Colon (tissue), 2 donors: ENCODE measurements around the gene KIR2DL4.
"Not testable (repeated sequence)": the region's sequence is repeated elsewhere in the genome, so short reads cannot be mapped to it uniquely, and the experiment has no call there.

ENCODE experiments used
- FAIRE-seq: peaks from 2 replicates; lab custom pipeline; 2012; peaks lifted over from hg19 to GRCh38; lab: Jason Lieb, UNC
- donor health status: control.
- donor health status: control.

KIR2DL4 gene

DNA sequence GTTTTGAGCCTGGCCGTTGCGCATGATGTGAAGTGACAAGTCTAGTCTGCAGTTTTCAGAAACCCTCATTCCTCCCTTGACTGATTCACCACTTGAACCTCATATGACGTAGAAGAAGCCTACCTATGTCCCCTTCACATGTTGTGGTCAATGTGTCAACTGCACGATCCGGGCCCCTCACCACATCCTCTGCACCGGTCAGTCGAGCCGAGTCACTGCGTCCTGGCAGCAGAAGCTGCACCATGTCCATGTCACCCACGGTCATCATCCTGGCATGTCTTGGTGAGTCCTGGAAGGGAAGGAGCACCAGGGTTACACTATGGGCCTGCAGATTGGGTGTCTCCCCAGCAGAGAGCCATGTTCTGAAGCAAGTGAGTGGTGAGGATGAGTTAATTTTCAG lies at the start of gene KIR2DL4:
Gene KIR2DL4, plus strand, starts transcription at position 201 of the 400 bp plus-strand sequence. Its CDS starts 42 bp downstream, at position 243.
- FAIRE-seq: no peak

DNA sequence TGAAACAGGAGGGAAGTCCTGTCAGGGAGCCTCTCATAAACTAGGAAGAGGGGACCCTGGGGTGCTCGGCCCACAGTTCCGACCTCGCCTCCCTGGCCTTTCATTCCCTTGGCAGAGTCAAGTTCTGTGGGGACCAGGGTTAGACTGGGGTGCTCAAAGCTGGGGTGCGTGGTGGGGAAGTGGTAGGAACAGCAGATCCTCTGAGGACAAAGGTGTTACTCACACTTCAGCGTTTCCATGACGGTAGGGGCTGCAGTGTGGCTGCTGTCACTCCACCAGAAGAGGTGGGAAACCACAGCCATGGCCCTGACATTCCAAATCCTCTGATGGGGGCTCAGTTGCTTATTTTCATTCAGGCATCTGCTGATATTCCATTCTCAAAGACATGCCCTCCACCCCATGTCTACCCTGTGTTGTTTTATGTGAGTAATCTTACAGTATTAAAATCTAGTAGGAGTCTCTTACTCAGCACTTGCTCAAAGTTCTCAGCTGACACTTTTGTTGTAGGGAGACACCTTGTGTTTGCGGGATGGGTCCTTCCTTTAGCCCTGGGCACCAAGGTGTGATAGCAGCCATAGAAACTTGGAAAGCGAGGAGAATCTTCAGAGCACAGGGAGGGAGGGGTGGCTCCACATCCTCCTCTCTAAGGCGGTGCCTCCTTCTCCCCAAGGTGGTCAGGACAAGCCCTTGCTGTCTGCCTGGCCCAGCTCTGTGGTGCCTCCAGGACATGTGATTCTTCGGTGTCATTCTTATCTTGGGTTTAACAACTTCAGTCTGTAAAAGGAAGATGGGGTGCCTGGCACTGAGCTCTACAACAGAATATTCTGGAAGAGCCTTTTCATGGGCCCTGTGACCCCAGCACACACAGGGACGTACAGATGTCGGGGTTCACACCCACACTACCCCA lies 47.0 kb upstream of the KIR2DL4 start:
- not testable (repeated sequence) for FAIRE-seq

DNA sequence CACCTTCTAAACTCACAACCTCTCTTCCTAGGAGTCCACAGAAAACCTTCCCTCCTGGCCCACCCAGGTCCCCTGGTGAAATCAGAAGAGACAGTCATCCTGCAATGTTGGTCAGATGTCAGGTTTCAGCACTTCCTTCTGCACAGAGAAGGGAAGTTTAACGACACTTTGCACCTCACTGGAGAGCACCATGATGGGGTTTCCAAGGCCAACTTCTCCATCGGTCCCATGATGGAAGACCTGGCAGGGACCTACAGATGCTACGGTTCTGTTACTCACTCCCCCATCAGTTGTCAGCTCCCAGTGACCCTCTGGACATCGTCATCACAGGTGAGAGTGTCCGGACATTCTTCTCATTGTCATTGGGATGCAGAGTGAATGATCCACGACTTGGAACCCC lies 44.8 kb upstream of the KIR2DL4 start:
- not testable (repeated sequence) for FAIRE-seq

DNA sequence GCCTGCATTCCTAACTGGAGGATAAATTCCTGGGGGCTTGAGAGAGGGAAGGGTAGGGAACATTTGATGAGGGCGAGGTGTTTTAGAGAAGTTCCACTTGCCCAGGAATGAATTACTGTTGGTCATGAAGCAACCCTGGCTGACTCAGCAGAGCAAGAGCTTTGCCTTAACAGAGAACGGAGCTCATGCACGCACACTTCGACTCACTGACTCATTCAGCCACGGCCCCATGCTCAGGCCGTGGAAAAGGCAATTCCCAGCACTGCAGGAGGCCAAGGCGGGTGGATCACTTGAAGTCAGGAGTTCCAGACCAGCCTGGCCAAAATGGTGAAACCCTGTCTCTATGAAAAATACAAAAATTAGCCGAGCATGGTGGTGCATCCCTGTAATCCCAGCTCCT lies 39.2 kb upstream of the KIR2DL4 start:
- FAIRE-seq: not testable (repeated sequence)

DNA sequence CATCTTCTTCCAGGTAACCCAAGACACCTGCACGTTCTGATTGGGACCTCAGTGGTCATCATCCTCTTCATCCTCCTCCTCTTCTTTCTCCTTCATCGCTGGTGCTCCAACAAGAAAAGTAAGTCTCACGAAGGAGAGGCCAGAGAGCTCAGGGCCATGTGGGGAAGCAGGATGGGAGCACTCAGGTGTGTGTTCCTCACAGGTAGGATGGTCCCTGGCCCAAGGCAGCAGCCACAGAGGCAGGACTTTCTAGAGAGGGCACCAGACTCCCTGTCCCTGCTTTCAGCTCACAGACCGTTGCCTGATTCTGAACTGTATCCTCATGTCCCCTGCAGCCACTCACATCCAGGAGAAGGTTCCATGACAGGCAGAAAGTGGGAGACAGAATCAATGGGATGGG lies 36.9 kb upstream of the KIR2DL4 start:
- not testable (repeated sequence) for FAIRE-seq

DNA sequence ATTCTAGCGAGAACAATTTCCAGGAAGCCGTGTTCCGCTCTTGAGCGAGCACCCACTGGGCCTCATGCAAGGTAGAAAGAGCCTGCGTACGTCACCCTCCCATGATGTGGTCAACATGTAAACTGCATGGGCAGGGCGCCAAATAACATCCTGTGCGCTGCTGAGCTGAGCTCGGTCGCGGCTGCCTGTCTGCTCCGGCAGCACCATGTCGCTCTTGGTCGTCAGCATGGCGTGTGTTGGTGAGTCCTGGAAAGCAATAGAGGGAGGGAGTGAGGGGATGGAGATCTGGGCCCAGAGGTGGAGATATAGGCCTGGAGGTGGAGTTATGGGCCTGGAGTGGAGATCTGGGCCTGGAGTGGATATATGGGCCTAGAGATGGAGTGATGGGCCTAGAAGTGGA lies 33.8 kb upstream of the KIR2DL4 start, which contains the start of gene KIR2DL1:
Gene KIR2DL1, plus strand, starts transcription at position 148 of the 400 bp plus-strand sequence. Its CDS starts 58 bp downstream, at position 206.
- not testable (repeated sequence) for FAIRE-seq

DNA sequence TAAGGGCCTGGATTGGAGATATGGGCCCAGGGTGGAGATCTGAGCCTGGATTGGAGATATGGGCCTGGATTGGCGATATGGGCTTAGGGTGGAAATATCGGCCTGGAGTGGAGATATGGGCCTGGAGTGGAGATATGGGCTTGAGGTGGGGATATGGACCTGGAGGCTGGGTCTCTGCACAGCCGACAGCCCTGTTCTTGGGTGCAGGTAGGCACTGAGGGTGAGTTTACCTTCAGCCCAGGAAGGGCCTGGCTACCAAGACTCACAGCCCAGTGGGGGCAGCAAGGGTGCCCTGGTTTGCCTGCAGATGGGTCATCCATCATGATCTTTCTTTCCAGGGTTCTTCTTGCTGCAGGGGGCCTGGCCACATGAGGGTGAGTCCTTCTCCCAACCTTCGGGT lies 32.9 kb upstream of the KIR2DL4 start:
- FAIRE-seq: not testable (repeated sequence)

DNA sequence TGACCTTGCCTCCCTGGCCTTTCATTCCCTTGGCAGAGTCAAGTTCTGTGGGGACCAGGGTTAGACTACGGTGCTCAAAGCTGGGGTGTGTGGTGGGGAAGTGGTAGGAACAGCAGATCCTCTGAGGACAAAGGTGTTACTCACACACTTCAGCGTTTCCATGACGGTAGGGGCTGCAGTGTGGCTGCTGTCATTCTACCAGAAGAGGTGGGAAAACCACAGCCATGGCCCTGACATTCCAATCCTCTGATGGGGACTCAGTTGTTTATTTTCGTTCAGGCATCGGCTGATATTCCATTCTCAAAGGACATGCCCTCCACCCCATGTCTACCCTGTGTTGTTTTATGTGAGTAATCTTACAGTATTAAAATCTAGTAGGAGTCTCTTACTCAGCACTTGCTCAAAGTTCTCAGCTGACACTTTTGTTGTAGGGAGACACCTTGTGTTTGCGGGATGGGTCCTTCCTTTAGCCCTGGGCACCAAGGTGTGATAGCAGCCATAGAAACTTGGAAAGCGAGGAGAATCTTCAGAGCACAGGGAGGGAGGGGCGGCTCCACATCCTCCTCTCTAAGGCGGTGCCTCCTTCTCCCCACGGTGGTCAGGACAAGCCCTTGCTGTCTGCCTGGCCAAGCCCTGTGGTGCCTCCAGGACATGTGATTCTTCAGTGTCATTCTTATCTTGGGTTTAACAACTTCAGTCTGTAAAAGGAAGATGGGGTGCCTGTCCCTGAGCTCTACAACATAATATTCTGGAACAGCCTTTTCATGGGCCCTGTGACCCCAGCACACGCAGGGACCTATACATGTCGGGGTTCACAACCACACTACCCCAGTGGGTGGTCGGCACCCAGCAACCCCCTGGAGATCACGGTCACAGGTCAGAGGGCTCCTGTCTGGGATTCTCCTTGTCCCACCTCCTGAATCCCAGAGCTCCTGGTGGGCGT lies 32.1 kb upstream of the KIR2DL4 start:
- not testable (repeated sequence) for FAIRE-seq

DNA sequence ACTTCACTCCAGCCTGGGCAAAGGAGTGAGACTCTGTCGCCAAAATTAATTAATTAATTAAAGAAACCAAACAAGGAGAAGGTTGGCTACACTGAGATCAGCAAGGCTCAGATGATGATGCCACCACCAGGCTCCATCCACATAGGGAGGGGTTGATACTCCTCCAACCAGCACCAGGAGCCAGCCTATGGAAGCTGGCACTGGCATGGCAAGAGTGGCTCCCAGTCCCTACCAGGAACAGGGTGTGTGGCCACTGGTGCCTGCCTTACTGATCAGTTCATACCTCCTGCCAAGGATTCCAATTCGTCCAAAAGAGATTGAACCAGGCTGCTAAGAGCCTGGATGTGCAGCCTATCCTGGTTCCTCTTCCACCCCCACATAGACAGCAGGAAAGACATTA lies 30.7 kb upstream of the KIR2DL4 start:
- FAIRE-seq: not testable (repeated sequence)

DNA sequence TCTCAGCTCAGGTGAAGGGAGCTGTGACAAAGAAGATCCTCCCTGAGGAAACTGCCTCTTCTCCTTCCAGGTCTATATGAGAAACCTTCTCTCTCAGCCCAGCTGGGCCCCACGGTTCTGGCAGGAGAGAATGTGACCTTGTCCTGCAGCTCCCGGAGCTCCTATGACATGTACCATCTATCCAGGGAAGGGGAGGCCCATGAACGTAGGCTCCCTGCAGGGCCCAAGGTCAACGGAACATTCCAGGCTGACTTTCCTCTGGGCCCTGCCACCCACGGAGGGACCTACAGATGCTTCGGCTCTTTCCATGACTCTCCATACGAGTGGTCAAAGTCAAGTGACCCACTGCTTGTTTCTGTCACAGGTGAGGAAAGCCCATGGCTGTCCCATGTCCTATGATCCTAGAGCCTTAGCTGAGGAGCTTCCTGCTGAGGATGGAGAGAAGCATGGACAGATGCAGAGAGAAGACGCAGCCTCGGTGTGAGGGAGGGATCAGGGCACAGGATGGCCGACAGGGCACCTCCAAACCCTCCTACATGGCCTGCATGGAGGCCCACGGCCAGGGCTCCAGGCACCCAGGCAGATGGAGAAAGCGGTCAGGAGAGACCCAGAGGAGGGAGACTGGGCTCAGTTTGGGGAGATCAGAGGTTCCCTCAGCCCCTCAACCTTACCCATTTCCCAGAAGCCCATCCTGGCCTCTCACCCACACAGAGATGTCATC lies 28.2 kb upstream of the KIR2DL4 start:
- FAIRE-seq: not testable (repeated sequence)

DNA sequence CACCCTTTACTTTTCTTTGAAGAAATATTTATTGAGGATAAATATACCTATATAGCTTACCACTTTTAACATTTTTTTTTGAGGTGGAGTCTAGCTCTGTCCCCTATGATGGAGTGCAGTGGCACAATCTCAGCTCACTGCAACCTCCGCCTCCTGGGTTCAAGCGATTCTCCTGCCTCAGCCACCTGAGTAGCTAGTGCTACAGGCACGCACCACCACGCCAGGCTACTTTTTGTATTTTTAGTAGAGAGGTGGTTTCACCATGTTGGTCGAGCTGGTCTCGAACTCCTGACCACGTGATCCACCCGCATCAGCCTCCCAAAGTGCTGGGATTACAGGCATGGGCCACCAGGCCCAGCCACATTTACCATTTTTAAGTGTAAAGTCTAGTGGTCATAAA lies 27.6 kb upstream of the KIR2DL4 start:
- FAIRE-seq: not testable (repeated sequence)

DNA sequence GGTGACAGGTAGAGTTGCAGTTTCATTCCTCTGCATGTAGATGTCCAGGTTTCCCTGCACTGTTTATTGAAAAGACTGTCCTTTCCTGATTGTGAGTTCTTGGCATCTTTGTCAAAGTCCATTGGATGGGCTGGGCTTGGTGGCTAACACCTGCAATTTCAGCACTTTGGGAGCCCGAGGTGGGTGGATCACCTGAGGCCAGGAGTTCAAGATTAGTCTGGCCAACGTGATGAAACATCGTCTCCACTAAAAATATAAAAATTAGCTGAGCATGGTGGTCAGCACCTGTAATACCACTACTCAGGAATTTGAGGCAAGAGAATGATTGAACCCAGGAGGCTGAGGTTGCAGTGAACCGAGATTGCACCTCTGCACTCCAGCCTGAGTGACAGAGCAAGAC lies 25.6 kb upstream of the KIR2DL4 start:
- not testable (repeated sequence) for FAIRE-seq

DNA sequence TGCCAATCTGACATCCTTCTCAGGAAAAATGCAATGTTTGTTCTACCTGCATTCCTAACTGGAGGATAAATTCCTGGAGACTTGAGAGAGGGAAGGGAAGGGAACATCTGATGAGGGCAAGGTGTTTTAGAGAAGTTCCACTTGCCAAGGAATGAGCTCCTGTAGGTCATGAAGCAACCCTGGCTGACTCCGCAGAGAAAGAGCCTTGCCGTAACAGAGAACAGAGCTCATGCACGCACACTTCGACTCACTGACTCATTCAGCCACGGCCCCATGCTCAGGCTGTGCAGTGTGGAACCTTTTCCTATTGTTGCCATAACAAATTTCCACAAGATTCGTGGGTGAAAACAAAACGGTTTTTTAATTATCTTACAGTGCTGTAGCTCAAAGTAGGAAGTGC lies 24.5 kb upstream of the KIR2DL4 start:
- not testable (repeated sequence) for FAIRE-seq

DNA sequence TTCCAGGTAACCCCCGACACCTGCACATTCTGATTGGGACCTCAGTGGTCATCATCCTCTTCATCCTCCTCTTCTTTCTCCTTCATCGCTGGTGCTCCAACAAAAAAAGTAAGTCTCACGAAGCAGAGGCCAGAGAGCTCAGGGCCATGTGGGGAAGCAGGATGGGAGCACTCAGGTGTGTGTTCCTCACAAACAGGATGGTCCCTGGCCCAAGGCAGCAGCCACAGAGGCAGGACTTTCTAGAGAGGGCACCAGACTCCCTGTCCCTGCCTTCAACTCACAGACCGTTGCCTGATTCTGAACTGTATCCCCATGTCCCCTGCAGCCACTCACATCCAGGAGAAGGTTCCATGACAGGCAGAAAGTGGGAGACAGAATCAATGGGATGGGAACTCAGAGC lies 20.5 kb upstream of the KIR2DL4 start:
- not testable (repeated sequence) for FAIRE-seq

DNA sequence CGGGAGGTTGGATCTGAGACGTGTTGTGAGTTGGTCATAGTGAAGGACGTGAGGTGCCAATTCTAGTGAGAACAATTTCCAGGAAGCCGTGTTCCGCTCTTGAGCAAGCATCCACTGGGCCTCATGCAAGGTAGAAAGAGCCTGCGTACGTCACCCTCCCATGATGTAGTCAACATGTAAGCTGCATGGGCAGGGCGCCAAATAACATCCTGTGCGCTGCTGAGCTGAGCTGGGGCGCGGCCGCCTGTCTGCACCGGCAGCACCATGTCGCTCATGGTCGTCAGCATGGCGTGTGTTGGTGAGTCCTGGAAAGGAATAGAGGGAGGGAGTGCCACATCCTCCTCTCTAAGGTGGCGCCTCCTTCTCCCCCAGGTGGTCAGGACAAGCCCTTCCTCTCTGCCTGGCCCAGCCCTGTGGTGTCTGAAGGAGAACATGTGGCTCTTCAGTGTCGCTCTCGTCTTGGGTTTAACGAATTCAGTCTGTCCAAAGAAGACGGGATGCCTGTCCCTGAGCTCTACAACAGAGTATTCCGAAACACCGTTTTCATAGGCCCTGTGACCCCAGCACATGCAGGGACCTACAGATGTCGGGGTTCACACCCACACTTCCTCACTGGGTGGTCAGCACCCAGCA lies 17.2 kb upstream of the KIR2DL4 start:
- FAIRE-seq: not testable (repeated sequence)

DNA sequence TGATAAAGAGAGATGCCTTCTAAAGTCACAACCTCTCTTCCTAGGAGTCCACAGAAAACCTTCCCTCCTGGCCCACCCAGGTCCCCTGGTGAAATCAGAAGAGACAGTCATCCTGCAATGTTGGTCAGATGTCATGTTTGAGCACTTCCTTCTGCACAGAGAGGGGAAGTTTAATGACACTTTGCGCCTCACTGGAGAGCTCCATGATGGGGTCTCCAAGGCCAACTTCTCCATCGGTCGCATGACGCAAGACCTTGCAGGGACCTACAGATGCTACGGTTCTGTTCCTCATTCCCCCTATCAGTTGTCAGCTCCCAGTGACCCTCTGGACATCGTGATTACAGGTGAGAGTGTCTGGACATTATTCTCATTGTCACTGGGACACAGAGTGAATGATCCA lies 15.3 kb upstream of the KIR2DL4 start:
- FAIRE-seq: not testable (repeated sequence)

DNA sequence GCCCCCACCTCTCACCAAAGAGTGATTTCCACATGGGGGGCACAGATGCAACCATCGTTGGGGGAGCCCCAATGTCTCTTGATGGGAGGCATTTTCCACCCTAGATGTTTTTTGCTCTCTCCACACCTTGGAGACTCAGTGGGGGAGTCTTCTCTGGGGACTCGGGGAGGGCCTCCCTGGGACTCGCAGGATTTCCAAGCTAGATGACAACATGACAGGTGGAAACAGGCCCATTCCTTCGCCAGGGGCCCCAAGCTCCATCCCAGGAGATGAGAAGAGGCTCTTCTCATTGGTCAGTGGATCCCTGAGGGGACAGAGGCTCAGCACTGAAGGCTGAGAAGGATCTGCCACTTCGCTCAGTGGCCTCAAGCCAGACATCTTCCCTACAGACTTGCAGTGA lies 12.7 kb upstream of the KIR2DL4 start:
- FAIRE-seq: no peak

DNA sequence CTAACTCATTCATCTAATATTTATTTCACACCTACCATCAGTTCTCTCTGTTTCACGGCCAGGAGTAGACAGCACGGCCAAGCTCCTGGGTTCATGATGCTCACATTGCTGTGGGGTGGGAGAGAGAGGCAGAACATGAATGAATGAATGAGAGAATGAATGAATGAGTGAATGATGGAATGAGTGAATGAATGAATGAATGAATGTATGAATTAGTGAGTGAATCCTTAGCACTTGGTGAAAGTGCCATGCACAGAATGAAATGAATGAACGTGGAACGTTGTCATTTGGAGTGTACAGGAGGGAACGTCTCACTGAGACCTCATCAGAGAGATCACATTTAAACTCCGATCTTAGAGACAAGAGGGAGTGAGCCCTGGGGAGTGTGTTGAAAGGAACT lies 11.9 kb upstream of the KIR2DL4 start:
- no peak for FAIRE-seq

DNA sequence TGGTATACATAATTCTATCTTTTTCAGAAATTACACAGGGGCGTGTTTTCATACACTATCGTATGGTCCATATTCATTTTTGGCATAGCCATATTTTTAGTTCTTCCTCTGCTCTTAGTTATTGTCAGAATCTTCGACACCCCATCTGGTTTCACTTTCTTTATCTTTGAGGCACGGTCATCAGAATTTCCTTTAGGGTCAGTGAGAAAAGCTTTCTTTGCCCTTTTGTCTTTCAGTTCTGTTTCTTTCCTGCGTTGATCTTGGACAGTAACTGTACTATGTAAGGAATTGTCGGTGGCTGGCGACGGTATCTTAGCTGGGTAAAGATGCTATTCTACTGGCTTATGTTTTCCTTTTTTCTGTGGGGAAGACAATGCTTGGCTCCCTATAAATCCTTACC lies 10.6 kb upstream of the KIR2DL4 start:
- FAIRE-seq: no peak

DNA sequence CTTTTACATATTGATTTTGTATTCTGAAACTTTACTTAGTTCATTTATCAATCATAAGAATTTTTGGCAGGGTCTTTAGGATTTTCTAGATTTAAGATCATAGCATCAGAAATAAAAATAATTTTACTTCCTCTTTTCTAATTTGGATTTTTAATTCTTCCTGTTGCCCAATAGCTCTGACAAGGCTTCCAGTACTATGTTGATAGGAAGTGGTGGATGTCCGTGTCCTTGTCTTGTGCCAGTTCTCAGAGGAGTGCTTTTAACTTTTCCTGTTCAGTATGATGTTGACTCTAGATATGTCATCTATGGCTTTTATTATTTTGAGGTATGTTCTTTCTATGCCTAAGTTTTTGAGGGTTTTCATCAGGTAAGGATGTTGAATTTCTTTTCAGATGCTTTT lies 7.7 kb upstream of the KIR2DL4 start:
- FAIRE-seq: no peak

DNA sequence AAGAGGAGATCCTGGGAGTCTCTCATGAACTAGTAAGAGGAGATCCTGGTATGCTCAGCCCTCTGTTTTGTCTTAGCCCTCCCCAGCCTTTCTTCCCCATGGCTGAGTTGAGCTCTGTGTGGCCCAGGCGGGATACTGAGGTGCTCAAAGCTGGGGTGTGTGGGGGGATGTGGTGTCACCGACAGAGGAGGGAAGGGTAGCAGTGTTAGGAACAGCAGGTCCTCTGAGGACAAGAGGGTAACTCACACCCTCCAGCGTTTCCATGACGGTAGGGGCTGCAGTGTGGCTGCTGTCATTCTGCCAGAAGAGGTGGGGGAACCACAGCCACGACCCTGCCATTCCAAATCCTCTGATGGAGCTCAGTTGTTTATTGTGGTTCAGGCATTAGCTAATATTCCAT lies 691 bp downstream of the KIR2DL4 start:
- FAIRE-seq: no peak
